ENCODE results near the gene TSPAN9.

- TF ChIP-seq CTCF (IDR thresholded peaks at IDR 0.05), result no peak
- TF ChIP-seq POLR2A (IDR thresholded peaks at IDR 0.05), result no peak
These were observed 122.4 kb downstream of the TSPAN9 start for GRCh38 chr12:3199551-3200031.
